T-helper 2 cell treated with Interferon-gamma antibody and Interleukin-4, amounts not matched to agents 5 μg/mL and 100 μg/mL, for 36 hours (primary cell): ENCODE results near the gene MAMLD1.

Experiments
- DNase-seq: peaks from one replicate; pipeline ENCODE4 v3.0.0; 2021; ENCODE audit warnings: low spot score
- H3K27ac Mint-ChIP-seq: one replicate; pipeline ENCODE4 v1.8.0; 2021; ENCODE audit warnings: mild to moderate bottlenecking, mixed read lengths
- H3K27me3 Mint-ChIP-seq: one replicate; pipeline ENCODE4 v1.8.0; 2021; ENCODE audit warnings: low read depth, mixed read lengths
- H3K36me3 Mint-ChIP-seq: one replicate; pipeline ENCODE4 v1.8.0; 2021; ENCODE audit warnings: low read depth, mixed read lengths
- H3K4me1 Mint-ChIP-seq: one replicate; pipeline ENCODE4 v1.8.0; 2021; ENCODE audit warnings: low read depth, mixed read lengths
- H3K4me3 Mint-ChIP-seq: one replicate; pipeline ENCODE4 v1.8.0; 2022; ENCODE audit warnings: mild to moderate bottlenecking, moderate library complexity, mixed read lengths
- H3K9me3 Mint-ChIP-seq: one replicate; pipeline ENCODE4 v1.8.0; 2021; ENCODE audit warnings: mixed read lengths

Gene MAMLD1

DNA sequence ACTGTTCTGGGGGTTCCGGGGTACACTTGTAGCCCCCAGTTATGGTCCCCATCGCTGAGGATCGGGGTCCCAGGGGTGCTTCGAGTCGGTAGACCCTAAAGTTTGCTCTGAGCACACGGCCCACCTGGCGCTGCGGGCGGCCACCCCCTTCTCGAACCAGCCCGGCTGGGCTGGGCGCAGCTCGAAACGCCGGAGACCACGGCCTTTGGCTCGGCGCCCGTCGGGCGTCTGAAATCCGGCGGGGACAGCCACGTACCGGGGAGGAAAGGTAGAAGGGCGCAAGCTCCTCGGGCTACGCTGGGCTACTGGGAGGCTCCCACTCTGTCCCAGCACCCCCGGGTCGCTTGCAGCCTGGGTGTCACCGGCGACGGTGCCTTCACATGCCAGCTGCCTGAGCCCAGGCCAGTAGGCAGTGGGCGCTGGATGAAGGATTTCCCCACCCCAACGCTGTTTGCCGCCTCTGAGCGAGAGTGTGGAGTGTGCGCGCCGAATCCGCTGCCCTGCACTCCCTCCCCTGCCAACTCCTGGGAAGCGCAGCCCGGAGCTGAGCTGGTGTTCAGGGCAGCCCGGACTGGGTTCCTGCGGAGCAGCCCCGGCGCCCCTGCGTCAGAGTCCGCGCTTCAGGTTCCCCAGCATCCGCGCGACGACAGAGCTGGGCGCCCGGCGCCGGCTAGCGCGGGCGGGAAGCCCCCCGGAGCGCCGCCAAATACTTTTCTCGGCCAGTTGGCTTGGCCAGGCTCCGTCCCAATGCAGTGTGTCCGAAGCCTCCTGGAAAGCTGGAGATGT lies 637 bp downstream of the MAMLD1 start:
- peaks cover 18% of the 10 kb centered on the region for H3K4me1 Mint-ChIP-seq
- peaks cover 36% of the 10 kb centered on the region for H3K27me3 Mint-ChIP-seq
- H3K4me3 Mint-ChIP-seq = peak overlapping the region; percentile 72
- no peak overlapping the region for H3K27ac Mint-ChIP-seq
- H3K9me3 Mint-ChIP-seq = no peaks in the 10 kb centered on the region
- peak; percentile 4 for DNase-seq
- H3K36me3 Mint-ChIP-seq = no peaks in the 10 kb centered on the region

DNA sequence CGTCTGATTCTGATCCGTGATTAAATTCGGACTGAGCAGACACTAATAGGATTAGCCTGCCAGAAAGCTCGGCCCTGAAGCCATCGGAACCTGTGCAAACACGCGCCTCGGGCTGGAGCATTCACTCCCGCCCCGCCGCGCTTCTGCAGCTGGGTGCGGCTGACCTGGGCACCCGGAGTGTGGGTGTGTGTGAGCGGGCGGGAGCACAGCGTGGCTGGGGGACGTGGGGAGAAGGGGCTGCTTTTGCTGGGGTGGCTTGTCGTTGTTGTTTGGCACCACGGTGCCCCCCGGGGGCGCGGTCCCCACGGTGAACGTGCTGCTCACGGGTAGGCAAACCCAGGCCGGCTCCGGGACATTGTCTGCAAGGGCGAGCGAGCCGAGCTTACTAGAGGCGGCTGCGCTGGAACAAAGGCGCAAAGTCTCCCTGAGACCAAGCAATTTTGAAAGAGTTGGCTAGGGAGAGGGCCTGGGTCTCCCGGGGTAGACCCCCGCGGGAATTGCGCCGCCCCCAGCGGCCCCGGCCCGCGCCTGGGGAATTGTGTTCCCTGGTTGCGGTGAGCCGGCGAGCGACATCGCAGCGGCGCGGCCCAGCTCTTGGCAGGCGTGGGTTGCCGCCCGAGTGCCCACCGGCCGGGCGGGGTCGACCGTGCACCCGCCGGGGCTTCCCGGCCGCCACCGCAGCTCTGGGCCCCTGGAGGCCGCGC lies 1.4 kb downstream of the MAMLD1 start:
- peak overlapping the region; percentile 72 for H3K4me3 Mint-ChIP-seq
- DNase-seq = peak; percentile 26
- H3K27ac Mint-ChIP-seq = no peak overlapping the region
- H3K9me3 Mint-ChIP-seq = no peaks in the 10 kb centered on the region
- H3K4me1 Mint-ChIP-seq = peaks cover 18% of the 10 kb centered on the region
- H3K36me3 Mint-ChIP-seq = no peaks in the 10 kb centered on the region
- H3K27me3 Mint-ChIP-seq = peaks cover 31% of the 10 kb centered on the region

- peak overlapping the region; percentile 84 for H3K4me3 Mint-ChIP-seq
- H3K9me3 Mint-ChIP-seq = no peaks in the 10 kb centered on the region
- no peaks in the 10 kb centered on the region for H3K36me3 Mint-ChIP-seq
- H3K4me1 Mint-ChIP-seq = peaks cover 18% of the 10 kb centered on the region
- peak overlapping the region; percentile 20 for H3K27ac Mint-ChIP-seq
- peak; percentile 68 for DNase-seq
- H3K27me3 Mint-ChIP-seq = peaks cover 23% of the 10 kb centered on the region
Measured at GRCh38 chrX:150365051-150365989, 2.2 kb downstream of the MAMLD1 start.

DNA sequence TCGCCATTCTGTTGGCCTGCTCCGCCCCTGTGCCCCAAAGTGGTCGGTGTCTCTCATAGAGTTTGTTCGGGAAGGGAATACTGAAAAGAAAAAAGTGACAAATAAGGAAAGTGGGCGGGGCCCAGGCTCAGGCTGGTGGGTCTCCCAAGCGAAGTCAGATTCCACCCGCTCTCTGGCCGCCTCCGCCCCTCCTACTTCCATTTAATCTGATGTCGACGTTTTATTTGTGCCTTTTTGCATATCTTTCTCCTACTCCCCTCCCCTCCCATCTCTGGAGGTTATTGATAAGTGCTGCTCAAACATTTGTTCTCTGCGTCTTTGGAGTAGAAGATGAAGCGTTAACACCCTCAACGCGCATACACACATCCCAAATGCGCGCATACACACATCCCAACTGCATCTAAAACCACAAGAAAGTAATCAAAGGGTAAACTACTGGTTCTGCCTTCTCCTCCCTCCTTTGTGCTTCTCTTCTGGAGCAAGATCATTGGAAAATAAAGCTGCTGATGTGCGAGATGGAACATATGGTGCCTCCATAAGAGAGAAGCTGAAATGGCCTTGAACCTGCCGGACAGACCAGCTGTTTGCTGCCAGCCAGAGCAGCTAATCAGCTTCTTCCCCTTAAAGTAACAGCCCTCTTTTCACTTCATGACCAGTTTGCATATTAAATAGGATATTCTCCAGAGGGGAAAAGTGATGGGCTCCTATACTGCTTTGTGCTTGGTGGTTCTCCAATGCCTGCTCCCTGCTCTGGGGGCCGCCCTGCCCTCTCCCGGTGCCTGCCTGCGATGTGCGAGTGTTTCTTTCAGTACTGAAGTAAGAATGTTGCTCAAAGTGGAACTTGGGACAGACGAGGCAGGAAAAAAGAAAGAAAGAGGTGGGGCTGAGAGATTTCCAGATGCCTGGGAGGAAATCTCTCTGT lies 3.1 kb downstream of the MAMLD1 start:
- Mint-ChIP-seq H3K27me3 (peaks cover 14% of the 10 kb centered on the region), H3K4me3 (peak overlapping the region; percentile 84), H3K27ac (no peak overlapping the region), H3K4me1 (peaks cover 18% of the 10 kb centered on the region), H3K9me3 (no peaks in the 10 kb centered on the region), H3K36me3 (no peaks in the 10 kb centered on the region)
- peak; percentile 4 for DNase-seq

DNA sequence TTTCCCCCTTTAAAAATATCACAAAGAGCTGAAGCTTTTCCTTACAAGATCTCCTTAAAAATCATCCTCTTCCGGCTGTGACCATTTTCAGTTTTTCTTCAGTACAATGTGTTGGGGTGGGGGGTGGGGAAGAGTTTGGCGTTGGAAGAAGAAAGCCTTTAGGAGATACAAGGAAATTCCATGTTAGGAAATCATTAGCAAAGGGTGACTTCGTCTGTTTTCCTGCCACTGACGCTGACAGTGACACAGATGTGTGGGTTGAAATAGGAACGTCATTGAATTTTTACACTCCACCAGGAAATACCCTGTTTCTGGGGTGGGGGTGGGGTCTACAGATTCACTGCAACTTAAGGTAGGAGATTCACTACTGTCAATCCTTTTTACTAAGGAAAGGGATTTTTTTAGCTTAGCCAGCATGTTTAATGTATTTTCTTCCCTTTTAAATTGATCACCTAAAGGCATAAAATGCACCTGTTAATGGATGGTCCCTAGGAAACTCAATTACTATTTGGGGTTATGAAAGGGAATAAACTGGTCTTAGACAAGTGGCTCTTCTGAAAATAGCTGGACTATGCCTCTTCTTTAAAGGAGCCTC lies 3.9 kb downstream of the MAMLD1 start:
- H3K4me3 Mint-ChIP-seq = peak overlapping the region; percentile 84
- no peaks in the 10 kb centered on the region for H3K9me3 Mint-ChIP-seq
- no peaks in the 10 kb centered on the region for H3K36me3 Mint-ChIP-seq
- H3K4me1 Mint-ChIP-seq = peaks cover 16% of the 10 kb centered on the region
- H3K27ac Mint-ChIP-seq = no peak overlapping the region
- H3K27me3 Mint-ChIP-seq = peaks cover 8% of the 10 kb centered on the region
- no peak for DNase-seq

GRCh38 chrX:150370589-150371312 lies 7.6 kb downstream of the MAMLD1 start:
- H3K9me3 Mint-ChIP-seq = no peaks in the 10 kb centered on the region
- H3K36me3 Mint-ChIP-seq = no peaks in the 10 kb centered on the region
- no peak for DNase-seq
- H3K27me3 Mint-ChIP-seq = peaks cover 4% of the 10 kb centered on the region
- no peak overlapping the region for H3K27ac Mint-ChIP-seq
- no peak overlapping the region for H3K4me3 Mint-ChIP-seq
- peaks cover 12% of the 10 kb centered on the region for H3K4me1 Mint-ChIP-seq

- Mint-ChIP-seq H3K4me1 (peaks cover 2% of the 10 kb centered on the region), H3K27ac (no peak overlapping the region), H3K27me3 (peaks cover 4% of the 10 kb centered on the region), H3K36me3 (no peaks in the 10 kb centered on the region), H3K9me3 (no peaks in the 10 kb centered on the region), H3K4me3 (no peak overlapping the region)
- no peak for DNase-seq
Measured at GRCh38 chrX:150371877-150372276, 8.8 kb downstream of the MAMLD1 start.

DNA sequence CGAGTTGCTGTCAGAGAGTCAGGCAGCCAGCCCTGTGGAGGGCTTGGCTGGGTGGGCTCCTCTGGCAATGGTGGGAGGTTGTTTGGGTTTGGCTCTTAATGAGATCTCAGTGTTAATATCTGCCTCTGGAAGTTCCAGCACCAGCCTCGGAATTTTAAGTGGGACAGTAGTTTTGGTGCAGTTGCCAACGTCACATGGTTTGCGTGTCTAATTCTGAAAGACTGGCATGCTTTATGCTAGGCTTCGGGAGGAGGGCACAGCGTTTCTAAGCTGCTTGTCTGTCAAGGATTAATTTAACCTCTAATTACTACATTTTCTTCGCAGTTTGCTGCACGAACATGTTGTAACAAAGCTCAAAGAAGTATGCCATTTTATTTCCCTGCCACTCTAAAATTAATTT lies 9.2 kb downstream of the MAMLD1 start:
- no peak for DNase-seq
- Mint-ChIP-seq H3K27me3 (peaks cover 3% of the 10 kb centered on the region), H3K4me1 (no peaks in the 10 kb centered on the region), H3K4me3 (no peak overlapping the region), H3K27ac (no peak overlapping the region), H3K9me3 (no peaks in the 10 kb centered on the region), H3K36me3 (no peaks in the 10 kb centered on the region)

- no peak overlapping the region for H3K4me3 Mint-ChIP-seq
- H3K27me3 Mint-ChIP-seq = peaks cover 3% of the 10 kb centered on the region
- no peaks in the 10 kb centered on the region for H3K4me1 Mint-ChIP-seq
- H3K36me3 Mint-ChIP-seq = no peaks in the 10 kb centered on the region
- DNase-seq = no peak
- no peak overlapping the region for H3K27ac Mint-ChIP-seq
- H3K9me3 Mint-ChIP-seq = no peaks in the 10 kb centered on the region
Measured at GRCh38 chrX:150372756-150373155, 9.6 kb downstream of the MAMLD1 start.

DNA sequence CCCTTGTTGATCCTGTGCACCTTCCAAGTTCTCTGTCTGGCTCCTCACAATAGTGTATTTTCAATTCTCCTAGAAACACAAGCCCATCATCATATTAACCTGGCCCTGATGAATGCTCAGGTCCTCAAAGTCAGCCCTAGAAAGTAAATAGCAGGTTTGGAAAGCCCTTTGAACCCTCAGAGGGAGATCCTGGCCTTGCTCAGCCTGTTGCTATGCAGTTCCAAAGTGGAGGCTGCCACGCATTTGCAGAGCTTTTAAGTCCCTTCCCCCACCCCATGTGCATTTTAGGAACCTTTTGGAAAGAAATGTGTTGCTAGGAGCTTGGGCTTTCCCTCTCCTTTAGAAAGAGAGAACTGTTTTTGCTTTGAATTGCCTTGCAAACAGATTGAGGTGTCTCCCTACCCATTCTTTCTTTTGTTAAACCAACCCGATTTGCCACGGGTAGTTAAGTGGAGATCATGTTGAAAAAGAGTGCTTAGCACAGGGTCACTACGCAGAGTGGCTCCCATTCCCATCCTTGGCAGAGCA lies 12.2 kb downstream of the MAMLD1 start:
- Mint-ChIP-seq H3K36me3 (no peaks in the 10 kb centered on the region), H3K27ac (no peak overlapping the region), H3K4me1 (no peaks in the 10 kb centered on the region), H3K4me3 (no peak overlapping the region), H3K9me3 (no peaks in the 10 kb centered on the region), H3K27me3 (peaks cover 9% of the 10 kb centered on the region)
- no peak for DNase-seq

DNA sequence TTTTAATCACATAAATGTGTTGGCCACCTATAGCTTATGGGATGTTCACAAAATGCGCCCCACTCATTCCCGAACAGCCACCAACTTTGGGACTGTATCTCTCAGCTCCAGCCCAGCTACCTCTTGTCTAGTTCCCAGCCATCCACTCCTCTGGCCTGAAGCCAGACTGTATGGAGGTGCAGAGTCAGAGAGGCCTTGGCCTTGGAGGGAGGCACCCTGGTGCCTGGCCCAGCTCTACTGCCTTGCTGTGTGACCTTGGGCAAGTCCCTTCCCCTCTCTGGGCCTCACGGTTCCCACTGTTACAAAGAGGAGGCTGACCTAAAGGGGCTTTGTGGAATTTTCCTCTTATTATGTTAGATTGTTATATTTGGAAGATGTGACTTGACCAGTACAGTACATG lies 13.9 kb downstream of the MAMLD1 start:
- Mint-ChIP-seq H3K4me3 (no peak overlapping the region), H3K36me3 (no peaks in the 10 kb centered on the region), H3K27ac (no peak overlapping the region), H3K9me3 (no peaks in the 10 kb centered on the region), H3K4me1 (peaks cover 4% of the 10 kb centered on the region), H3K27me3 (peaks cover 14% of the 10 kb centered on the region)
- DNase-seq = no peak

DNA sequence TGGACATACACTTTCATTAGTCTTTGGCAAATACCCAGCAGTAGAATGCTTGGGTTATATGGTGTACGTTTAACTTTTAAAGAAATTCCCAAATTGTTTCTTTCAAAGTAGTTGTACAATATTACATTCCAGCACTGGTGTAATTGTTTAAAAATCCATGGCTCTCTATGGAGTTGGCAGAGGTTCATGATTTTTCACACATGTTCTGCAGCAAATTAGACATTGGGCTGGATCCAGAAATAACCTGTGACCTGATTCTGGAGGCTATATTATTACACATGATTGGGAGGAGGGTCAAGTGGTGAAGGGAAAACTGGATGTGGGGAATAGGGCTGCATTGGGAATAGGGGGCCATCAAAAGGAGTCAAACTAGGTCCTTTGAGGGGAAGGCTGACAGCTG lies 41.9 kb downstream of the MAMLD1 start:
- Mint-ChIP-seq H3K27me3 (no peaks in the 10 kb centered on the region), H3K27ac (no peak overlapping the region), H3K4me1 (peaks cover 17% of the 10 kb centered on the region), H3K4me3 (no peak overlapping the region), H3K36me3 (no peaks in the 10 kb centered on the region), H3K9me3 (no peaks in the 10 kb centered on the region)
- DNase-seq = no peak
